Lung (tissue), 12 donors: ENCODE results near the gene DOCK2. TPM values are rescaled to one million over a fixed set of nuclear protein-coding genes. Genes with fewer than 3 reads are reported as not detected.
"Not testable (repeated sequence)": the region's sequence is repeated elsewhere in the genome, so short reads cannot be mapped to it uniquely, and the experiment has no call there.

Source experiments
- ATAC-seq: fragments of 200-7000 bp; cut with Tn5 transposase; one replicate; pipeline ENCODE4 v1.9.1; 2020; ENCODE audit warnings: moderate number of reproducible peaks; ENCODE audit not compliant: insufficient read depth, low FRiP score
- DNase-seq, 3 donors: peaks; one replicate each; pipeline ENCODE4 v3.0.0-alpha.2; 2013 to 2017
- H3K27ac ChIP-seq, 2 donors: one replicate each; pipeline ENCODE4 v1.5.1; 2013; ENCODE audit warnings: mild to moderate bottlenecking in 2 of 2, moderate library complexity in 2 of 2, control low read depth in 1 of 2, inconsistent platforms in 1 of 2, low read depth in 1 of 2, low read length in 1 of 2
- H3K27me3 ChIP-seq, 3 donors: one replicate each; pipeline ENCODE4 v1.5.1; 2013; ENCODE audit warnings: low read length in 2 of 3; ENCODE audit not compliant: control insufficient read depth in 3 of 3, insufficient read depth in 3 of 3
- H3K36me3 ChIP-seq, 4 donors: one replicate each; pipeline ENCODE4 v1.5.1; 2013; ENCODE audit warnings: low read length in 4 of 4, mild to moderate bottlenecking in 1 of 4, moderate library complexity in 1 of 4; ENCODE audit not compliant: control insufficient read depth in 4 of 4, insufficient read depth in 4 of 4
- H3K4me1 ChIP-seq, 5 donors: one replicate each; pipeline ENCODE4 v1.5.1; 2013; ENCODE audit warnings: low read length in 5 of 5, mild to moderate bottlenecking in 2 of 5, moderate library complexity in 1 of 5; ENCODE audit not compliant: control insufficient read depth in 5 of 5, insufficient read depth in 5 of 5
- H3K4me3 ChIP-seq: one replicate; pipeline ENCODE4 v1.5.1; 2013; ENCODE audit warnings: mild to moderate bottlenecking, control low read depth, moderate library complexity
- H3K9ac ChIP-seq, 2 donors: one replicate each; pipeline ENCODE4 v1.5.1; 2013; ENCODE audit warnings: low read length in 2 of 2, control low read depth in 1 of 2; ENCODE audit not compliant: insufficient read depth in 1 of 2
- H3K9me3 ChIP-seq, 4 donors: one replicate each; pipeline ENCODE4 v1.5.1; 2013; ENCODE audit warnings: low read length in 3 of 4, mild to moderate bottlenecking in 1 of 4, moderate library complexity in 1 of 4; ENCODE audit not compliant: control insufficient read depth in 4 of 4, insufficient read depth in 3 of 4
- WGBS, 2 donors: extraction: QIAGEN DNeasy Blood & Tissue Kit; methylation state at CpG; one replicate each; pipeline ENCODE4 v1.1.7; 2013; 5-methylcytosine and 5-hydroxymethylcytosine counted together
- polyA plus RNA-seq, 2 donors: library from polyadenylated mRNA; stranded (reverse); fragments of 200-250 nt; gene quantifications; one replicate each; pipeline ENCODE4 v1.2.1, GENCODE V29; 2013
- total RNA-seq, 2 donors: library from RNA; depleted of rRNA in 1 of 2; stranded (reverse); fragments of >200 nt in 1 of 2; gene quantifications; one replicate each; pipeline ENCODE4 v1.2.1, GENCODE V29; 2014 to 2021
- TF ChIP-seq, protein P1 (sequence below): IDR thresholded peaks from 2 replicates; pipeline ENCODE4 v1.5.1; 2012; ENCODE audit warnings: mild to moderate bottlenecking; ENCODE audit errors: control extremely low read depth, extremely low read depth
- donor health status: control.
- donor health status: control.
- donor health status: Bipolar disorder and iron deficiency.
- donor health status: healthy.
- donor health status: DM: yes; HTN: yes; CAD: no.

Gene DOCK2
- total and polyA plus RNA-seq, 4 donors, result 9.6 to 66.6 (median 43.4) TPM

DNA sequence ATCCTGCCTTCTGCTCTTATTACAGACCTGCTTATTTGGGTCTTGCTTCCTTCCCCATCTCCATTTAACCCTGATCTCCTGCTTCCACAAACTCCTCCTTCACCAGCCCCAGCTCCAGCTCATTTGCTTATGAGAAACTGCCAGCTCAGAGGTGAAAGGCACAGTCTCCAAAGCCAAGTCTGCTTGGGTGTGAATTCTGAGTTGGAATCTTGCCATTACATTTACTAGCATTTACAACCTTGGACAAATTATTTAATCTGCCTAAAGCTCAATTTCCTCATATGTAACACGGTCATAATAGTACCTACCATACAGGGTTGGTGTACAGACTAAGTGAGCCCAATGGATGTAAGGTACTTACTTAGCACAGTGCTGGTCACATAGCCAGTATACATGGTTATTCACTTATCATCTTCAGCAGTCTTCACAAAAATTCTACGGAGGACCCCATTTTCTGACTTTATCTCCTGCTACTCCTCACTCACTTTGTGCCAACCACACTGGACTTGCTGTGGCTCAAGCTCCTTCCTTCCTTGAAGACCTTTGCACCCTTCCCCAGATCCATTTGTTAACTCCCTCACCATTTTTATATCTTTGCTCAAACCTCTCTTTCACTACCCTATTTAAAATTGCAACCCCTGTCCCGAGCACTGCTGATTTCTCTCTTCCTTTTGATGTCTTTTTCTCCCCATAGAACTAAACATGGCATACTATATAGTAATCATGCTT is 86.2 kb downstream of the DOCK2 start:
- no peak overlapping the region for H3K4me3 ChIP-seq
- TF ChIP-seq, protein P1, sequence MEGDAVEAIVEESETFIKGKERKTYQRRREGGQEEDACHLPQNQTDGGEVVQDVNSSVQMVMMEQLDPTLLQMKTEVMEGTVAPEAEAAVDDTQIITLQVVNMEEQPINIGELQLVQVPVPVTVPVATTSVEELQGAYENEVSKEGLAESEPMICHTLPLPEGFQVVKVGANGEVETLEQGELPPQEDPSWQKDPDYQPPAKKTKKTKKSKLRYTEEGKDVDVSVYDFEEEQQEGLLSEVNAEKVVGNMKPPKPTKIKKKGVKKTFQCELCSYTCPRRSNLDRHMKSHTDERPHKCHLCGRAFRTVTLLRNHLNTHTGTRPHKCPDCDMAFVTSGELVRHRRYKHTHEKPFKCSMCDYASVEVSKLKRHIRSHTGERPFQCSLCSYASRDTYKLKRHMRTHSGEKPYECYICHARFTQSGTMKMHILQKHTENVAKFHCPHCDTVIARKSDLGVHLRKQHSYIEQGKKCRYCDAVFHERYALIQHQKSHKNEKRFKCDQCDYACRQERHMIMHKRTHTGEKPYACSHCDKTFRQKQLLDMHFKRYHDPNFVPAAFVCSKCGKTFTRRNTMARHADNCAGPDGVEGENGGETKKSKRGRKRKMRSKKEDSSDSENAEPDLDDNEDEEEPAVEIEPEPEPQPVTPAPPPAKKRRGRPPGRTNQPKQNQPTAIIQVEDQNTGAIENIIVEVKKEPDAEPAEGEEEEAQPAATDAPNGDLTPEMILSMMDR, result no peak

DNA sequence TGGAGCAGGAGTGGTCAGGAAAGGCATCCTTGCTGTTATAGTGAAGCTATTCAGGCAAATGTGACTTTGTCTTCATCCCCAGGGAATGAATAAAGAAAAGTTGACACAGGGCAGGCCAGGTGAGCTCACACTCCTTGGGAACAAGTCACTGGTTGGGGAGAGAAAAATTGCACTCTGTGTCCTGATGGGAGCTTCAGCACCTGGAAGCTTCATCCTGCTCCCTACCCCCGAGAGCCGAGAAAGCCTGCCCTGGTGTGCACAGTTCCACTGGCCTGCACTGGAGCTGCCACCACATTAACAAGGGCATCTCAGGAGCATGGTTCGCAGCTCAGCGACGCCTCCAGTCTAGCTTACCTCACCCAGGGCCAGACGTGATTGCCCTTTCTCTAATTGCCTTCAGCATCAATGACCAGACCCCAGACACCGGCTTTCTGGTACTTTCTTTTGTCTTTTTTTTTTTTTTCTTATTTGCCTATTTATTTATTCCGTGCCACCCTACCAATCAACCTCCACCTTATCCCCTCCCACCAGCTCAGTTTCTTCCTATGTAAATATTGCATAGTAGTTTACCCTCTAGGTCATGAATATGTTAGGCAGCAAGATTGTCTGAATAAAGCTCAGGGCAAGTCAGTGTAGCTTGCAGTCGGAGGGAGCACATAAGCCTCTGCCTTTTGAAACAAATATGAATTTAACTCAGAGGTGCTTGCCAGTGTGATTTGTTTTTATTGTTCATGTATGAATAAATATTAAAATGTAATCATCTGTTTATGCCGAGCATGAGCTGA is 87.4 kb downstream of the DOCK2 start:
- H3K9ac ChIP-seq, result no peak overlapping the region
- WGBS, 2 donors, result 84 to 91% methylated on average over 10 of the region's 10 CpGs
- no peaks in the 10 kb centered on the region for H3K36me3 ChIP-seq
- no peaks in the 10 kb centered on the region for H3K27me3 ChIP-seq
- no peak for ATAC-seq
- peaks cover 0 to 15% (median 0%) of the 10 kb centered on the region in 5 donors for H3K4me1 ChIP-seq
- TF ChIP-seq, protein P1, result no peak
- no peak overlapping the region for H3K4me3 ChIP-seq
- H3K27ac ChIP-seq, result no peak overlapping the region
- peaks cover 0 to 2% (median 0%) of the 10 kb centered on the region in 4 donors for H3K9me3 ChIP-seq
- no peak for DNase-seq

More for the DNA sequence above, 86.2 kb downstream of the DOCK2 start:
- DNase-seq, result no peak
- Histone ChIP-seq H3K4me1 (peaks cover 0 to 22% (median 0%) of the 10 kb centered on the region in 5 donors), H3K36me3 (no peaks in the 10 kb centered on the region), H3K9me3 (peaks cover 0 to 2% (median 0%) of the 10 kb centered on the region in 4 donors), H3K9ac (no peak overlapping the region), H3K27me3 (no peaks in the 10 kb centered on the region), H3K27ac (no peak overlapping the region)
- WGBS, 2 donors, result 80 to 88% methylated on average over 3 of the region's 3 CpGs
- ATAC-seq, result no peak

DNA sequence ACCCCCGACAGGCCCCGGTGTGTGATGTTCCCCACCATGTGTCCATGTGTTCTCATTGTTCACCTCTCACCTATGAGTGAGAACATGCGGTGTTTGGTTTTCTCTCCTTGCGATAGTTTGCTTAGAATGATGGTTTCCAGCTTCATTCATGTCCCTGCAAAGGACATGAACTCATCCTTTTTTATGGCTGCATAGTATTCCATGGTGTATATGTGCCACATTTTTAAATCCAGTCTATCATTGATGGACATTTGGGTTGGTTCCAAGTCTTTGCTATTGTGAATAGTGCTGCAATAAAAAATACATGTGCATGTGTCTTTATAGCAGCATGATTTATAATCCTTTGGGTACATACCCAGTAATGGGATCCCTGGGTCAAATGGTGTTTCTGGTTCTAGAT is 88.6 kb downstream of the DOCK2 start:
- not testable (repeated sequence) for H3K9ac ChIP-seq, H3K9me3 ChIP-seq, H3K27me3 ChIP-seq, H3K4me3 ChIP-seq, H3K36me3 ChIP-seq, H3K27ac ChIP-seq, DNase-seq, ATAC-seq
- H3K4me1 ChIP-seq, result peaks cover 0 to 15% (median 0%) of the 10 kb centered on the region in 5 donors
- WGBS, 2 donors, result 97 to 98% methylated on average over 4 of the region's 4 CpGs

DNA sequence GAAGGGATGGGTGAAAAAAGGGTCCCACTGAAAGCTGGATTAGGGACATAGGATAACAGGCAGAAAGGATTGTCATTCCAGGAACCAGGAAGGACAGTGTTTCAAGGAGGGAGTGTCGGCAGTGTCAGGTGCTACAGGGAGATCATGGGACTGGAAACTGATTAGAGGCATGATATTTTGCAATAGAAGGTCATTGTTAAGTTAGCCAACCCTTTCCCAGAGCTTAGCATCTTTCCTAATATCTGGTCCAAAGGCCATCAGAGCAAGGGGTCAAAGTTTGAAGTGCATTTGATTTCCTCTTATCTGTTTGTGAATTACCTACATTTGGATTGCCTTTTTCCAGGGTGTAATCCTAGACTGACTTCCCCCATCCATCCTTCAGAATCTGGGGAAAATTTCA is 91.3 kb downstream of the DOCK2 start:
- WGBS, 2 donors, result 73 to 74% methylated on average over 1 of the region's 1 CpG

More for the DNA sequence above, 91.3 kb downstream of the DOCK2 start:
- H3K4me3 ChIP-seq, result no peak overlapping the region
- no peaks in the 10 kb centered on the region for H3K36me3 ChIP-seq
- peaks cover 0 to 6% (median 0%) of the 10 kb centered on the region in 5 donors for H3K4me1 ChIP-seq
- no peak for ATAC-seq
- no peak overlapping the region for H3K27ac ChIP-seq
- no peaks in the 10 kb centered on the region for H3K27me3 ChIP-seq
- TF ChIP-seq, protein P1, result no peak
- H3K9me3 ChIP-seq, result no peaks in the 10 kb centered on the region
- no peak overlapping the region for H3K9ac ChIP-seq
- DNase-seq, result no peak
